ENCODE data around the gene EPB41L4A. TPM values are rescaled to one million over a fixed set of nuclear protein-coding genes. Genes with fewer than 3 reads are reported as not detected.
"Not testable (repeated sequence)": the region's sequence is repeated elsewhere in the genome, so short reads cannot be mapped to it uniquely, and the experiment has no call there.

The EPB41L4A gene
- total RNA-seq, 1 donor from 2014 or later, result 37.7 TPM

DNA sequence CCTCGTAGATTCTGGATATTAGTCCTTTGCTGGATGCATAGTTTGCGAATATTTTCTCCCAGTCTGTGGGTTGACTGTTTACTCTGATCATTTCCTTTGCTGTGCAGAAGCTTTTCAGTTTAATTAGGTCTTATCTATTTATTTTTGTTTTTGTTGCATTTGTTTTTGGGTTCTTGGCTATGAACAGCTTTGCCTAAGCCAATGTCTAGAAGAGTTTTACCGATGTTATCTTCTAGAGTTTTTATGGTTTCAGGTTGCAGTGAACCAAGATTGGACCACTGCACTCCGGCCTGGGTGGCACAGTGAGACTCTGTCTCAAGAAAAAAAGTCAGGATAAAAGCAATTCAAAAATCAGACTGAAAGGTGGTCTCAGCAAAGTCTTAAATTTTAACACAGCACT is 188.5 kb downstream of the EPB41L4A start:
- Mint-ChIP-seq H3K9me3 (ENCODE audit: low read depth) (no peaks in the 10 kb centered on the region), H3K4me1 (ENCODE audit: low read depth) (peaks cover 9% of the 10 kb centered on the region), H3K36me3 (ENCODE audit: insufficient read depth) (peaks cover 7% of the 10 kb centered on the region), H3K27ac (no peak overlapping the region), H3K27me3 (no peaks in the 10 kb centered on the region), H3K4me3 (ENCODE audit: low read depth) (no peak overlapping the region)
- no peak for DNase-seq (ENCODE audit: low spot score, unreplicated experiment)
- TF ChIP-seq CTCF (IDR thresholded peaks at IDR 0.05; ENCODE audit: unreplicated experiment), result no peak

GRCh38 chr5:112228667-112229066 is 190.4 kb downstream of the EPB41L4A start:
- no peak for DNase-seq (ENCODE audit: low spot score, unreplicated experiment)
- no peak for TF ChIP-seq CTCF (IDR thresholded peaks at IDR 0.05; ENCODE audit: unreplicated experiment)
- Mint-ChIP-seq H3K36me3 (ENCODE audit: insufficient read depth) (peaks cover 7% of the 10 kb centered on the region), H3K4me1 (ENCODE audit: low read depth) (peaks cover 7% of the 10 kb centered on the region), H3K4me3 (ENCODE audit: low read depth) (no peak overlapping the region), H3K9me3 (ENCODE audit: low read depth) (no peaks in the 10 kb centered on the region), H3K27me3 (no peaks in the 10 kb centered on the region), H3K27ac (no peak overlapping the region)

- Mint-ChIP-seq H3K4me3 (ENCODE audit: low read depth) (no peak overlapping the region), H3K4me1 (ENCODE audit: low read depth) (peaks cover 11% of the 10 kb centered on the region), H3K27ac (no peak overlapping the region), H3K27me3 (no peaks in the 10 kb centered on the region), H3K9me3 (ENCODE audit: low read depth) (no peaks in the 10 kb centered on the region), H3K36me3 (ENCODE audit: insufficient read depth) (peaks cover 8% of the 10 kb centered on the region)
- no peak for TF ChIP-seq CTCF (IDR thresholded peaks at IDR 0.05; ENCODE audit: unreplicated experiment)
- DNase-seq (ENCODE audit: low spot score, unreplicated experiment), result no peak
These were observed 191.0 kb downstream of the EPB41L4A start for GRCh38 chr5:112227911-112228631.

DNA sequence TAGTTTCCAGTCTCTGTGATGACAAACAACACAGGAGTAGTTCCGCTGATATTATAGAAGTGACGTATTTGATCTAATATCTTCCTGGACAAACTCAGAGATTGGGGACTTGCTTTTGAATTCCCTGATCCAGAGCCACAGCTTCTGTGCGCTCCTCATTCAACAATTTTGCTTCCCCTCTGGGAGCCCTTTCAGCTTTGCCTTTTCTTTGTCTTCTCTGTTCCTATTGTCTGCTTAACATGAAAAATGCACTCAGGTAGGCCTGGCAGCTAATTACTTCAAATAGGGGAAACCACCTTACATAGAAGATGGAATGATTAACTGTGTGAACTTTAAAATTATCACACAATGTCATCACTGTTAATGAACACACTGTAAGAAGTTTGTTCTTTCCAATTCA is 192.9 kb downstream of the EPB41L4A start:
- Mint-ChIP-seq H3K36me3 (ENCODE audit: insufficient read depth) (peaks cover 8% of the 10 kb centered on the region), H3K9me3 (ENCODE audit: low read depth) (no peaks in the 10 kb centered on the region), H3K27ac (no peak overlapping the region), H3K4me1 (ENCODE audit: low read depth) (peaks cover 12% of the 10 kb centered on the region), H3K4me3 (ENCODE audit: low read depth) (no peak overlapping the region), H3K27me3 (no peaks in the 10 kb centered on the region)
- TF ChIP-seq CTCF (IDR thresholded peaks at IDR 0.05; ENCODE audit: unreplicated experiment), result no peak
- no peak for DNase-seq (ENCODE audit: low spot score, unreplicated experiment)

GRCh38 chr5:112222997-112223396 is 196.1 kb downstream of the EPB41L4A start:
- H3K36me3 Mint-ChIP-seq (ENCODE audit: insufficient read depth); H3K9me3 Mint-ChIP-seq (ENCODE audit: low read depth); H3K27me3 Mint-ChIP-seq; H3K4me3 Mint-ChIP-seq (ENCODE audit: low read depth); H3K4me1 Mint-ChIP-seq (ENCODE audit: low read depth); H3K27ac Mint-ChIP-seq; DNase-seq (ENCODE audit: low spot score, unreplicated experiment): not testable (repeated sequence)

DNA sequence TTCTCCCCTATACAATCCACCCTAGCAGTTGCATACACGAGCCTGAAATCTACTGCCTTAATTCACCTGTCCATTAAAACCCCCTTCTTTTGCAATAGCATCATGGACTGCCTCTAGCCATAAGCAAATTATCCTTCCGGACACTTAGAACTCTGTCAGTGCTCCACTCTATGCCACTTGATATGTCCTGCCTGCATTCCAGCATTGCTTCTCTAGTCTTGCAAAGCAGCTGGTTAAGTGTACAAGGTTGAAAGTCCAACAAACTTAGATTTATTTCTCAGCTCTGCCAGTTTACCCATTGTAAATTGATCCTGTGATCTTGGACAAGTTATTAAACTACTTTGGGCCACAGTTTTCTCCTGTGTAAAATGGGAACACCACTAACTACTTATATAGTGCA is 197.9 kb downstream of the EPB41L4A start:
- peaks cover 5% of the 10 kb centered on the region for H3K4me1 Mint-ChIP-seq (ENCODE audit: low read depth)
- H3K36me3 Mint-ChIP-seq (ENCODE audit: insufficient read depth), result peaks cover 1% of the 10 kb centered on the region
- no peak overlapping the region for H3K4me3 Mint-ChIP-seq (ENCODE audit: low read depth)
- no peak for TF ChIP-seq CTCF (IDR thresholded peaks at IDR 0.05; ENCODE audit: unreplicated experiment)
- H3K9me3 Mint-ChIP-seq (ENCODE audit: low read depth), result no peaks in the 10 kb centered on the region
- no peaks in the 10 kb centered on the region for H3K27me3 Mint-ChIP-seq
- H3K27ac Mint-ChIP-seq, result no peak overlapping the region
- no peak for DNase-seq (ENCODE audit: low spot score, unreplicated experiment)

Data from progenitor cell of endocrine pancreas (in vitro differentiated cells).